Inflammatory macrophage (primary cell): ENCODE results near the gene ZP3.
"Not testable (repeated sequence)": the region's sequence is repeated elsewhere in the genome, so short reads cannot be mapped to it uniquely, and the experiment has no call there.

ENCODE experiments used
- DNase-seq, 2 donors: peaks; one replicate each; pipeline ENCODE4 v3.0.0-alpha.2; 2020 to 2022
- total RNA-seq, 18 experiments: gene quantifications; one replicate each; lab custom pipeline; 2026; ENCODE audit warnings: mixed read lengths in 6 of 18, inconsistent platforms in 2 of 18; lab: John Stamatoyannopoulos, UW

Gene ZP3
- total RNA-seq = 0.37 to 9.9 (median 1.0) reads per million in 18 experiments

GRCh38 chr7:76424413-76425111 lies at the start of gene ZP3:
Gene ZP3 (plus strand): TSS chr7:76424950. CDS start chr7:76424965, 15 bp downstream.
- DNase-seq = no peak

GRCh38 chr7:76375251-76375650 lies 49.5 kb upstream of the ZP3 start:
- no peak for DNase-seq

GRCh38 chr7:76377186-76377918 lies 47.4 kb upstream of the ZP3 start:
- no peak for DNase-seq

- DNase-seq = no peak
Observed at GRCh38 chr7:76380623-76380966, 44.2 kb upstream of the ZP3 start.

GRCh38 chr7:76381814-76382213 lies 42.9 kb upstream of the ZP3 start:
- DNase-seq = no peak

GRCh38 chr7:76383089-76383944 lies 41.4 kb upstream of the ZP3 start:
- DNase-seq = peak; percentile 31 to 57

- no peak for DNase-seq
Observed at GRCh38 chr7:76386691-76387260, 38.0 kb upstream of the ZP3 start.

- DNase-seq = not testable (repeated sequence)
Observed at GRCh38 chr7:76387789-76388188, 37.0 kb upstream of the ZP3 start.

- DNase-seq = no peak
Observed at GRCh38 chr7:76390092-76390491, 34.7 kb upstream of the ZP3 start.

GRCh38 chr7:76392531-76393115 lies 32.1 kb upstream of the ZP3 start:
- no peak for DNase-seq

GRCh38 chr7:76393116-76394031 lies 31.4 kb upstream of the ZP3 start:
- DNase-seq = peak; percentile 95 to 97

- DNase-seq = peak; percentile 71 to 86
Observed at GRCh38 chr7:76394957-76395356, 29.8 kb upstream of the ZP3 start.

GRCh38 chr7:76395605-76395964 lies 29.2 kb upstream of the ZP3 start:
- DNase-seq = not testable (repeated sequence)

GRCh38 chr7:76395965-76396726 lies 28.6 kb upstream of the ZP3 start:
- DNase-seq = no peak

- no peak for DNase-seq
Observed at GRCh38 chr7:76396864-76397263, 27.9 kb upstream of the ZP3 start.

GRCh38 chr7:76397409-76398183 lies 27.2 kb upstream of the ZP3 start:
- DNase-seq = peak; percentile 83 to 91

GRCh38 chr7:76400248-76400647 lies 24.5 kb upstream of the ZP3 start:
- no peak for DNase-seq

- peak; percentile 87 to 91 for DNase-seq
Observed at GRCh38 chr7:76403097-76403496, 21.7 kb upstream of the ZP3 start.

GRCh38 chr7:76403780-76404494 lies 20.8 kb upstream of the ZP3 start:
- peak; percentile 85 for DNase-seq
